GM12892 (cell line): ENCODE measurements around the gene NAA16.

Experiments used
- POLR2A ChIP-seq: IDR thresholded peaks from 2 replicates; pipeline ENCODE4 v1.6.1; 2011; ENCODE audit warnings: low read depth, low read length, control low read depth
- POLR2AphosphoS5 ChIP-seq: IDR thresholded peaks from 2 replicates; pipeline ENCODE4 v1.6.1; 2011; ENCODE audit warnings: low read depth, low read length, control low read depth
- TAF1 ChIP-seq: IDR thresholded peaks from 2 replicates; pipeline ENCODE4 v1.6.1; 2011; ENCODE audit warnings: low read depth, mild to moderate bottlenecking, control low read depth, low read length, borderline replicate concordance

DNA sequence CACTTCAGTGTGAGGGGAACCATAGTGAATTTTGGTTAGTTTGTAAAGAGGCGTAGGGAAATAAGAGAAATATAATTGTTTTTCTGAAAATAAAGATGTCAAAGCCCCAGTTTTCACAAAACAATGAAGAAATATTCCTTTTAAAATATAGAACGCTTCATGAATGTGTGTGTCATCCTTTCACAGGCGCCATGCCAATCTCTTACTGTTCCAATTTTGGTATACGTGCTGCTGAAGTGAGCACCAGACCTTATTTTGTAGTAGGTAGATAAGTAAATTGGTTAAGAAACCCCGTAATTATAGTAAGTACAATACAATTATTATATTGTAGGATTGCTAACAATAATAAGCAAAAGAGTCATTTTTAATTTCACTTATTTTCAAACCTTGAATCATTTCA is 43.3 kb downstream of the NAA16 start:
- TF ChIP-seq POLR2A, result no peak
- TF ChIP-seq POLR2AphosphoS5, result no peak
- no peak for TF ChIP-seq TAF1
